Left lobe of liver (tissue), 2 donors: ENCODE measurements around the gene HOXB4. TPM values are rescaled to one million over a fixed set of nuclear protein-coding genes. Genes with fewer than 3 reads are reported as not detected.
A peak's percentile ranks its signal among the peaks of the same experiment; 100 is the strongest.

ENCODE experiments used
- ATAC-seq: fragments of 200-7000 bp; cut with Tn5 transposase; one replicate; pipeline ENCODE4 v1.9.1; 2020; ENCODE audit warnings: mild to moderate bottlenecking, moderate library complexity
- DNase-seq: peaks from one replicate; pipeline ENCODE4 v3.0.0-alpha.2; 2020; ENCODE audit warnings: low spot score
- total RNA-seq: library from RNA; stranded (reverse); gene quantifications from one replicate; pipeline ENCODE4 v1.2.1, GENCODE V29; 2021
- donor health status: DM: no; HTN: no; CAD: no; lungs with moderate emphysema.
- donor health status: DM: no; HTN: yes; CAD: no.

Gene HOXB4
- total RNA-seq, 1 donor from 2014 or later: 1.1 TPM

DNA sequence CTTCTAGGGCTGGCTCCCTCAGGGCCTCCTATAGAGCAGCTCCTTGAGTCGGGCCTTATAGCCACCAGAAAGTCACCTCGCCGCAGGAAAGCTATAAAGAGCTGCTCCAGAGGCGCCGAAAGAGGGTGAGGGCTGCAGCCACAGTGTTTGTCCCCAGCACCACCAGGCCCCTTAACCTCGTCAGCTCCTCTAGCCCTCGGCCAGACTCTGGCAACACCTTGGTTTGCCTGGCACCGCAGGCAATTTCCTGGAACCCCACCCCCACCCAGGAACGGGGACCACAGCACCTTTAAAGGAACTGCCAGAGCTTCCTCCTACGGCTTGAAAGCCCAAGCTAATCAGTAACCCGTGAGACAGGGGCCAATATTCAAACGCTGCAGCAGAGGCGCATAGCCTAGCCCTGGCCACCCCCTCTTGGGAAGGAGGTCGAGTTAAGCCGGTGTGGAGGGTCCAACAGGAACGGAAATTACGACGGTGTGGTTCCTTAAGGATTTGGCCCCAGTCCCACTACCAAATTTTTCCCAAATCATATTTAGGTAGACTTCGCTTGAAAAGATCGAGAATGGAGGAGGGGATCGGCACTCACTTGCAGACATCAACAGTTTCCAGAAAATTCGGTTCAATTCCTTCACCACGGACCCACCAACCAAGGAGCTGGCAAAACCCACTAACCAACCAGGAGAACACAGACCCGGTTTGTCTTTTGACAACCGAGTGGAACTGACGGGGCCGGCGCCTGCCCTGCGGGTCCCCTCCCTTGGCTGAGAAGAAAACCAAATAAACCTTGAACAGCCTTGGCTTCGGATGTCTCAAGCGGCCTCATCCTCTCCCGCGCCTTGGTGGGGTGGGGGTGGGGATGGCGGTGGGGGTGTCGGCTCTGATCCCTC is 23.6 kb upstream of the HOXB4 start:
- ATAC-seq (peak; percentile 50), DNase-seq (no peak)

DNA sequence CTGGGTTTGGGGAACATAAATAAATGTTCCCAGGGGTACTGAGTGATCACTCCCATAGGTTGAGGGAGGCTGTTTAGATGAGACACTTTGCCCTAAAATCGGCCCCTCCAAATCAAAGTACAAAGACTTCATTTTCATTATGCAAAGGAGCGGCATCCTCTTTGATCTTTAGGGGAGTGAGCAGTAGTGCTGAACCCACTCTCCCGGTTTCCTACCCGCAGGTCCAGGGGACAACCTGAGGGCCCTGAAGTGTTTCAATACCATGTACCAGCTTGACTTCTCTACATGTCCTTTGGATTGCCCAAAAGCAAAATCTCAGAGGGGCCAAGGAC is 23.0 kb upstream of the HOXB4 start:
- DNase-seq (no peak), ATAC-seq (no peak)

DNA sequence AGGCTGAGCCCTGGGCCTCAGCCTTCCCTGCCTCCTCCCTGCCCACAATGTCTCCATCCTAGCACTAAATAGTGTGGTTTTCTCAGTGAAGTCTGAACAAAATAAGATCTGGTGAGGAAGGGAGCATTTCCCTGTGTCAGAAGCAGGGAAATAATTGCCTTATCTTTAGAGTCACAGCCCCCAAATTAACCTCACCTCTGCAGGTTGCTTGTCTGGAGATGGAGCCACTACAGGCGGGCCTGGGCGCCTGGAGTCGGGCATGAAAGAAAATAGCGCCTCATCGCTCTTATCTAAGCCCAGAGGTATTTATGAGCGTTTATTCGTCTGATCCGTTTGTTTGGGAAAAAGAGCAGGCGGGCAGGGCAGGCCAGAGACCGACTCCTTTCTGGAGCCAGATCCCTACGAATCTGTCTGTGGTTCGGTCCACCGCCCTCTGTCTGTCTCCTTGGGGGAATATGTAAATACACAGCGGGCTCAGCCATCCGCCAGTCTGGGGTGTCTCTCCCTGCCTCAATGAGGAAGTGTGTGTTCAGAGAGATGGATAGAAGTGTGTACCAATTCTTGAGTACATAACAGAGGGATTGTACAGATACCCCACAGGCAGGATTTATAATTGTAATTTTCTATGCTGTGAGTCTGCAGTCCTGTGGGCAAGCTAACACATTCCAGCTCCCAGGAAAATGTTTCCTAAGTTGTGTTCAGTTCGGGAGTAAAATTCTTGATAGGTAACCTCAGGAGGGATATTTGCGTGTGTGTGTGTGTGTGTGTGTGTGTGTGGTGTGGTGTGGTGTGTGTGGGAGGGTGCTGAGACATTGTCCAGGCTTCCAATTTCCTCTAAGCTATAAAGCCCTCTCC is 22.3 kb upstream of the HOXB4 start:
- ATAC-seq (no peak), DNase-seq (no peak)

DNA sequence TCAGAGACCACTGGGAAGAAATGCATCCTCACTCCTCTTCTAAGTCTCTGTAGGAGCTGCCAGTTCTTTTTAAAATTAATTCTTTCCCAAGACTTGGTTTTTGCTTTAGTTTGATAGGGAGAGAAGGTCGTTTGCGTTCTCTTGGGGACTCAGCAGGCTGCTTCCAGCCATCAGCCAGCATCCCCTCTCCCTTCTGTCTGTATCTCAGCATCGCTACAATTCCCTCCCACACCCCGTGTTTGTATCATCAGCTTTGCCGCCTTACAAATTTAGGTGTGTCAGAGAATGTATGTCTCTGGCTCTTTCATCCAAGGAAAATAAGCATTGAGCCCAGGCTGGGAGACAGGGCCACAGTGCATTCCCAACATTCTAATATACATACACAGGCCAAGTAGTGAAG is 21.2 kb upstream of the HOXB4 start:
- DNase-seq (no peak), ATAC-seq (no peak)

DNA sequence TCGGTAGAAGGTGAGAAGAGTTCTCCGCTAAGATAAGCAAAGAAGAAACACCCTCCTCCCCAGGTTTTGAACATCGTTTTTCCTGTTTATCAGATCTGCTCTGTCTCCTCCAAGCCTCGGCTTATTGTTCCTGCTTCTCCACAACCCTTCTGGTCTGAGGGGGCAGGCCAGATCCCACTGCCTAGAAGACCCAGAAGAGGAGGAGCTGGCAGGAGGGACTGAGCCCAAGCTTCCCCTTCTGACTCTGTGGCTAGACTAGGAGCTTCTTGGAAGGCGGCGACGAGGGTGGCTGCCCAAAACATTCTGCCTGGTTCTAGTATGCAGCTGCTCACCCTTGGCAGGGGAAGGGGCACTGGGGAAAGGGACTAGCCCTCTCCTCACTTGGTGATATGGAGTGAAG is 20.6 kb upstream of the HOXB4 start:
- DNase-seq: no peak

DNA sequence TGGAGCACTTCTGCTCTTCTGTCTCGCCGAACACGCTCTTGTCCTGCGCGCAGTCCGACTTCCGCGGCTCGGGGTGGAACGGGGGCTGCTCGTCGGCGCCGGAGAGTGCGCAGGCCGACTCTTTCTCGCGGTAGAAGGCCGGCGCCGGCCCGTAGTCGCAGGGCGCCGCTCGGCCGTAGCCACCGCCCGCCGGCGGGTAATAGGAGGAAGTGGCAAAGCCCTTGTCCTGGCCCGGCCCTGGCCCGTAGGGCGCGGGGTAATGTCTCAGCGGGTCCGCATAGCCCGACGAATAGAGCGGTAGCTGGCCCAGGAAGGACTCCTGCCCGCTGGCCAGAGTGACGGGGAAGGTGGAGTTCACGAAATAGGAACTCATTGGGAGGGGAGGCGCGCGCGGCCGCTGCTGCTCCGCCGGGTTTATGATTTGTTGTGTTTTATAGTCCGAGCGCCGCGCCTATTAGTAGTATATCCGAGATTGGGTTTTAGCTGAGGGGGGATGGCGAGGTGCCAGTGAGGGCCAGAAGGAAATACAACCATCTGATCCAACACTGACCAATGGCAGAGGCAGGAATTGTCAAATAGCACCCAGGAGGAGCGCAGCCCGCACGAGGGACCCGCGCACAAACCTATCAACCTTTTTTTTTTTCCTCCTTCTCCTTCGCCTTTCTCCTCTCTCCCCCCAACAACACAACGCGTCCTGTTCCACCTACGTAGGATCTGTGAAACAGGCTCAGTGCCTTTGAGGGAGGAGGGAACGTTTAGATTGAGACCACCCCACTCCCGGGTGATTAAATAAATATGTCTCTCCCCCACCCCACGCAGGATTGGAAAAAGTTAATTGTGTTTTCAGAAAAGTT is 19.9 kb upstream of the HOXB4 start:
- DNase-seq: peak; percentile 52
- ATAC-seq: peak; percentile 45

More for the DNA sequence above, 20.6 kb upstream of the HOXB4 start:
- no peak for ATAC-seq

DNA sequence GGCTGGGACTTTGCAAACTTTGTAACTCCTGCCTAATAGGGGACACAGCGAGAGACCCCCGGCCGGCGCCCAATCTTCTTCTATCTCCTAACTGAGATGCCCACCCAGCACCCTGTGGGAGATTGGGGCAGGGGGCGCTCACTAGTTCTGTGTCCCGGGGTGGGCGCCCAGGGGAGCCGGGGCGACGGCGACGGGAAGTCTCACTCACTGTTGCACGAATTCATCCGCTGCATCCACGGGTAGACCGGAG is 19.3 kb upstream of the HOXB4 start:
- DNase-seq: no peak
- no peak for ATAC-seq

DNA sequence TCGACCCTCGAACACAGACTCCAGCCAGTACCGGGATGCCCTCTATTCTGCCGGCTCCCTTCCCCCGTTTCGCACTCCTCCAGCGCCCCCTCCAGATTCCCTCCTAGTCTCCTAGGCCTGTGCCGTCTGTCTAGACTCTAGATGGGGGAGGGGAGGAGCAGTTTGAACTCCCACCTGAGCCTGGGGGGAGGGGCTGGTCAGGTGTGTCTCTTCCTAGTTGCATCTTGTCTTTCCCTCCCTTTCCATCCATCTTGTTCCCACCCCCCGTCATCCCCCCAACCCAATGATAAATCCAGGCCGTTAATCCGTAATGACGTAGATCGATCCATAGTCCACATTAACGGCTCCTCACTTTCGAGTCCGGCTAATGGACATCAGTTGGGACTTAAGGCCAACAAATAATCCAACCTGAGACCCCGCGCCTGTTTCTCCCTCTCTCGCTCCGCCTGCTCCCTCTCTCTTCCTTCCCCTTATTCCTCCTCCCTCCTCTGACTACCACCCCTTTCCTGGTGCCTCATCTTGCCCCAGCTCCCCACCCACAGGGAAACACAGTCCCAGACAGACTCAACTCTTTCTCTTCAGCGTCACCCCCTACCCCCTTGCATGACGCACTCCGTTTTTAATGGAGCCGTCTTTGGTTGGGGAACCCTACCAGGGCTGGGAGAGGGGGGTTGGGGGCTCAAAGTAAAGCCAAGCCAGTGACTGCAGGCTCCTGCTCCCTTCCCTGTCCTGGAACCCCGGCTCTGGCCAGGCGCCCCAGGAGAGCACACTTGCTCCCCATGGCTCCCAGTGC is 18.8 kb upstream of the HOXB4 start:
- DNase-seq (no peak), ATAC-seq (no peak)

DNA sequence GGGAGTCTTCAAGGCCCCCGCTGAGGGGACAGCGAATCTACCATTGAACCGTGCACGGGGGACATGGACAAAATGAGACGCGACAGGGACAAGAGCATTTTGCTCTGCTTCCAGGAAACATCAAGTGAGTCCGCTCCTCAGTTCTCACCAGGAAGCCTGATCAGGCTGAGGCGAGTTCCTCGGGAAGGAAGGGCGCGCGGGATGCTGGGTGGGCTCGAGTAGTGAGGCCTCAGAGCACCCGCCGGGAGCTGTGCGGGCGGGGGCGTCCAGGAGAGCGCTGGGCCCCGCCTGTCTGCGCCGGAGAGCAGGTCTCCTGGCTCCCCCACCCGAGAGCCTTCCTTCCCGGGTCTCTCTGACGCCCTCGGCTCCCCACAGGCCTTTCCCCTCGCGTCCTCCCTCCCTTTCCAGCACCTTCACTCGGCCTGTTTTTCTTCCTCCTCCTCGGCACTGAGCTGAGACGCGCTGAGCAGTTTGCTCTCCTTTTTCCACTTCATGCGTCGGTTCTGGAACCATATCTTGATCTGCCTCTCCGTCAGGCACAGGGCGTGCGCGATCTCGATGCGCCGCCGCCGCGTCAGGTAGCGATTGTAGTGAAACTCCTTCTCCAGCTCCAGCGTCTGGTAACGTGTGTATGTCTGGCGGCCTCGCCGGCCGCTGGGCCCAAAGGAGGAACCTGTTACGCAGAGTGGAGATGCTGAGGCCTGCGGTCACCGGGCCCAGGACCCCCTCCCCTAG is 18.0 kb upstream of the HOXB4 start:
- ATAC-seq (no peak), DNase-seq (no peak)

DNA sequence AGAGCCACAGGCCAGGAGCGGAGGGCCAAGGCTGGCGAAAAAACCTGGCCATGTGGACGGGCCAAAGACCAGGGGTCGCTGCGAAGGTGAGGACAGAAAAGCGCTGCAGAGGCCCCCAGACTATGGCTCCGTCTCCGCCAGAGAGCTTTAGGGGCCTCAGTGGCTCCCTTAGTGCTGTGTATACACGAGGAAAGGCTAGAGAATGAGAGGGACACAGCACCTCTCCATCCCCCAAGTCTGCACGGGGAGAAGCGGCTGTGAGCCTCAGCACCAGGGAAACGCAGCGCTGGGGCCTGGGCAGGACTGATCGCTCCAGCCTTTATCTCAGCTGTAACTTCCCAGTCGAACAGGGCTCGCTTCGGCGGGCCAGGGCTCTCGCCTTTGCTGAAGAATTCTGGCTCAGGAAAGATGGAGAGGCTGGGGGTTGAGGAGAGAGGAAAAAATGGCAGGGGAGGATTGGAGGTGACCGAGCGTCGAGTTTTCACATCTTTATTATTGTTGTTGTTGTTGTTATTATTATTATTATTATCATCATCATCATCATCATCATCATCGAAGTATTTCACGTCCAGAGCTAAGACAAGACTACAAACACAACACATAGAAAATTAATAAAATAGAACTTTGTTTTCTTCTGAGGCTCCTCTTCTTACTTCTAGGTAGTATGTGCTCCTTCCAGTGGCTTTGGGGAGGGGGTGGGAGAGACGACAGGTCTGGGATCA is 17.3 kb upstream of the HOXB4 start:
- no peak for DNase-seq
- ATAC-seq: no peak

DNA sequence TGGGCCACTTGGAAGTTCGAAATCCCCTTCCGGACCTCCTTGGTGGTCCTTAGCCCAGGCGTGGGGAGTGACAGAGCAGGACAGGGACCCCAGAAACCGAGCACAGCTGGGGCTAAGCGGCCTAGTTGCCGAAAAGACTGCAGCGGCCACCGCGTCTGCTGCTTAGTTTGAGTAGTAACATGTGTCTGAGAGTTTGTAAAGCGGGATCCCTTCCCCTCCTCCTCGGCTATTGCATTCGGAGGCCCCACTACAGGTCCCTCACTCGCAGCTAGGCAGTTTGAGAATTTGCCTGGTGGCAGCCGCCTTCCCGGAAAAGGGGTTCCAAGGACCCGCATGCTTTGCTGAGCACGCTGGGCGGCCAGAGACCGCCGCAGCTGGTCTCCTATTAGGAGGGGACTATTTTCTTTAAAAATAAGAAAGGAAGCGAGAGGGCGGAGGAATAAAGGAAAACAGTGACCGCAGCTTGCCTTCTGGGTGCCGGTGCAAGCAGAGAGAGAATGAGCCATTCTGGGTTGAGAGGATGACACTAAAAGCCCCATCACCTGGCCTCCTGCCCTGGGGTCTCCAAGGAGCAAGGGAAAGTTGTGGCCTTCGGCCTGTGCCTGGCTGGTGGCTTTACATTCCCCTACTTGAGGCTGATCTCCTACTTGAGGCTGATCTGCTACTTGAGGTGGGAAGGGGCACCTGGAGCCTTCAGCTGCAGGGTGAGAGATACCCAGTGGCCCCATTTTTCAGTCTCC is 16.6 kb upstream of the HOXB4 start:
- DNase-seq (no peak), ATAC-seq (no peak)

DNA sequence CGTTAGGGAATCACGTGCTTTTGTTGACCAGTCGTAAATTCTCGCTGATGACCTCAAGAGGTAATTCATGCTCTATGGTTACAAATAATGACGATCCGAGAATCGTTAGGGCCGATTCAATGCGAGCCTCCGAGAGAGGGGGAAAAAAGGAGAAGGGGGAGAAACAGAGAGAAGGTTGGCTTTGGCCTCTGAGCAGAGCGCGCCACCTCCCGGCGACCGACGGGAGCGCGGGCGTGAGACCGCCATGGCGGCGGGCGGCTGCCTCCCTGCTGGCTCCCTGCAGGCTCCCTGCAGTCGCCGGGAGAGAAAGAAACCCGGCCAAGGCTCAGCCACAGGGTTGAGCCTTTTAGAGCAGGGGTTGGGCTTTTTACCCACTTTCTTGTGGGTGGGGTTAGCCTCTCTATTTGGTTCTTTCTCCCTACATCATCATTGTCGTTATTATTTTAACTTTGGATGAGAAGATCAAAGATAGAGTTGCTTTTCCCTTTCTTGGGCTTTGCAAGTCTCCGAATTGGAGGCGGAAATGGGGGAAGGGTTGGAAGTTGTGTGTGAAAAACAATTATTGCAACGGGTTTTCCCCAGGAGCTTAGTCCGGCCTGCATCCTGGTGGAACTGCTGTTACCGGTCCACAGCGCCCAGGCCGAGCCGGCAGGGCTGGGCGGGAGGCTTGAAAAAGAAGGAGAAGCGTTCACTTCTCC is 15.8 kb upstream of the HOXB4 start:
- peak; percentile 77 for ATAC-seq

DNA sequence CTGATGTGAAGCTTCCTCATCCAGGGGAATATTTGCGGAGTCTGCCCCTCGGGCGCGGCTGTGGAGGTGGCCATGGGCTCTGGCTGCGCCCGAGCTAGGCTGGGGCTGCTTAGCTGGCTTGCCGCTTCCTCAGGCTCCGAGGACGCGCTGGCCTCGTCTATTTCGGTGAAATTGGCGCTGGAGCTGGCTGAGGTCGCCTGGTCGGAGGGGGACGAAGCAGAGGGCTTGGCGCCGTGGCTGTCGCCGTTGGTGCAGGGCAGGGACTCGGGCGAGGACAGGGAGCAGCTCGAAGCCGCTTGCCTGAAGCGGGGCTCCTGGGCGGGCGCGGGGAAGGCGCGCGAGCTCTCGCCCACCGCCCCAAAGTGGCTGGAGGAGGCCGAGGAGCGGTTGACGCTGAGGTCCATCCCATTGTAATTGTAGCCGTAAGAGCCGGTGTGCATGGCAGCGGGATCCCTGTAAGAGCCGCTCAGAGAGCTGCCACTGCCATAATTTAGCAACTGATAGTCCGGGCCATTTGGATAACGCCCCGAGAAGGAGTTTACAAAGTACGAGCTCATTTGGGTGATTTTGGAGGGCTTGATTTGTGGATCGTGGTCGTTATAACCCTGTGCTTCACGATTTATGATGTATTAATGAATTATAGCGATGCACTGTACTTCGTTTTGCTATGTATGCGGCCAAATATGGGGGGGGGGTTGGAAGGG is 15.1 kb upstream of the HOXB4 start, which contains the start of gene HOXB5:
Gene HOXB5 (minus strand): TSS at position 654 of the 704 bp plus-strand sequence. CDS start 97 bp downstream, at position 557.
- DNase-seq (no peak), ATAC-seq (peak; percentile 5)

More for the DNA sequence above, 15.8 kb upstream of the HOXB4 start:
- DNase-seq: peak; percentile 68

DNA sequence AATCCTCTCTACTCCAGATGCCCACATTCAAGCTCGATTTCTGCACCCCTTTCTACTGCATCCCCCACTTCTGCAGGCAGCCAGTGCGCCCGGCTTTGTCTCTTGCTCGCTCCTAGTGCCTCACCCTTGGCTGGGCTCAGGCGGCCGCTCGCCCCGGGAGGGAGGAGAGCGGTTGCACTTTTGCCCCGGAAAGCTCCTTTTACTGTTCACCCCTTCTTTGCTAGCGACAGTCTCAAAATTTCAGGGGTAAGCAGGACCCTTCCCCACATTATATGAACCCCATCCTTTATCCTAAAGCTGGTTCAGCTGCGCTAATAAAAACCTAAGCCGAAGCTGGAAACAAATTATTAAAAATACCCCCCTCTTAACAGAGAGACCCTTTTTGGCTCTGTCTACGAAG is 14.4 kb upstream of the HOXB4 start:
- ATAC-seq: no peak

DNA sequence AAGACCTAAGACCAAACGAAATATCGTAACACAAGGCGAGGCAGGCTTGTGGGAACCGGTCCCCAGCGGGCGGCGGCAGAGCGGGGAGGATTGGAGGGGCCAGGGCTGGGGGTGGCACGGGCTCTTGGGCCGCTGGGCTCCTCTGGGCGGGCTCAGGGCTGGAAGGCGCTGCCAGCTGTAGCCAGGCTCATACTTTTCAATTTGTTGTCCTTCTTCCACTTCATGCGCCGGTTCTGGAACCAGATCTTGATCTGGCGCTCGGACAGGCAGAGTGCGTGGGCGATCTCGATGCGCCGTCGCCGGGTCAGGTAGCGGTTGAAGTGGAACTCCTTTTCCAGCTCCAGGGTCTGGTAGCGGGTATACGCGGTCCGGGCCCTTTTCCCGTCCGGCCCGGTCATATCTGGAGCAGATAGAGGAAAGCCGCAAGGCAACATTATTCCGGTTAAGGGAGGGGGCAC is 13.9 kb upstream of the HOXB4 start:
- ATAC-seq (no peak), DNase-seq (no peak)

More for the DNA sequence above, 14.4 kb upstream of the HOXB4 start:
- no peak for DNase-seq

DNA sequence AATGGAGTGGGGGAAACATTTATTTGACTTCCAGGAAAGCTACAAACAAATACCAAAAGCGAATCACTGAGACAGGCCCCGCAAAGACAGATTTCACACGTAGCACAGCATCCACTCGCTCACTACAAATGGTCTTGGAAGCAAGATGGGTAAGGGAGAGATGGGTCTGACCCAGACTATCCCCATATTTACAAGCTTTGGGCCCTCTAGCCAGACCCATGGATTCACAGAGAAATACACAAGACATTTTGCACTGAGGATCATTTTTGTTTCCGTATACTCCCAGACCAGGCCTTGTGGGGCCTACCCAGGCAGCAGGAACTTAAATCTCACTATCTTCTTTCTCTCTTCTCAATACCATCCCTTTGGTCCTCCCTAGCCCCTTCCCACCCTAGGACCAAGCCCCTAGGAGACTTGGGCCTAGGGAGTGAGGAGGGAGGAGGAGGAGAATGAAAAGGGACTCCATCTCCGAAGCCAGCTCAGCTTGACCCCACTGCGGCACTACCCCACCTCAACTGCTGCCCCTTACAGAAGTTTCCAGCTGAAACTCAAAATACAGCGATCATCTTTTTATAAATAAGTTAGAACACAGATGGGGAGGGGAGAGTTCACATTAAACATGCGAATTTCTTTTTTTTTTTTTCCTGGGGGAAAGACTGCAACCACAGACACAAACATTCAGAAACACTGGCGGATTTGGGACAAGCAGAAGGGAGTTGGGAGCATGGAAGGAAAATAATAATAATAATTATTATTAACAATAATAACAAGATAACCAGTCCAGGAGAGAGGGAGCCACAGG is 13.3 kb upstream of the HOXB4 start:
- no peak for ATAC-seq
- no peak for DNase-seq
